Measurements from ENCODE around the gene UBL4B. TPM values are rescaled to one million over a fixed set of nuclear protein-coding genes. Genes with fewer than 3 reads are reported as not detected.

The UBL4B gene
- total and polyA plus RNA-seq, 2 experiments from 2014 or later = not detected

GRCh38 chr1:110119843-110120242 lies 7.6 kb downstream of the UBL4B start:
- H3K9ac ChIP-seq = no peak overlapping the region
- 0 out of 2 replicates have a peak, but pooled peaks cover 3% of the 10 kb centered on the region for H3K27me3 ChIP-seq (replicated peaks; ENCODE audit: insufficient read depth)
- no peaks in the 10 kb centered on the region for H4K20me1 ChIP-seq (ENCODE audit: insufficient read depth)
- DNase-seq = peak; percentile 18
- H3K9me3 ChIP-seq (ENCODE audit: low read depth) = no peaks in the 10 kb centered on the region
- H2AFZ ChIP-seq = no peak overlapping the region
- no peak overlapping the region for H3K4me2 ChIP-seq (ENCODE audit: unreplicated experiment)
- H3K4me1 ChIP-seq (ENCODE audit: insufficient read depth) = peaks cover 12% of the 10 kb centered on the region
- no peaks in the 10 kb centered on the region for H3K9me2 ChIP-seq (ENCODE audit: insufficient read depth)
- no peak for TF ChIP-seq EZH2 (IDR thresholded peaks at IDR 0.05; ENCODE audit: insufficient read depth, poor library complexity, severe bottlenecking)
- TF ChIP-seq EZH2phosphoT487 (IDR thresholded peaks at IDR 0.05; ENCODE audit: insufficient read depth, low read depth) = no peak
- in situ Hi-C loops (cut with MboI) = no loop called here
- peaks cover 16% of the 10 kb centered on the region for H3F3A ChIP-seq (ENCODE audit: insufficient read depth)
- no peaks in the 10 kb centered on the region for H3K36me3 ChIP-seq (ENCODE audit: low read depth)
- WGBS, 2 experiments (ENCODE audit: low coverage in 1 of 2, low lambda C conversion rate in 2 of 2, missing lambda C conversion rate in 2 of 2) = 34 to 54% methylated on average over 2 to 3 of the region's 3 CpGs
- no peak overlapping the region for H3K4me3 ChIP-seq
- H3K27ac ChIP-seq = no peak overlapping the region
- H3K79me2 ChIP-seq (ENCODE audit: insufficient read depth) = no peaks in the 10 kb centered on the region

DNA sequence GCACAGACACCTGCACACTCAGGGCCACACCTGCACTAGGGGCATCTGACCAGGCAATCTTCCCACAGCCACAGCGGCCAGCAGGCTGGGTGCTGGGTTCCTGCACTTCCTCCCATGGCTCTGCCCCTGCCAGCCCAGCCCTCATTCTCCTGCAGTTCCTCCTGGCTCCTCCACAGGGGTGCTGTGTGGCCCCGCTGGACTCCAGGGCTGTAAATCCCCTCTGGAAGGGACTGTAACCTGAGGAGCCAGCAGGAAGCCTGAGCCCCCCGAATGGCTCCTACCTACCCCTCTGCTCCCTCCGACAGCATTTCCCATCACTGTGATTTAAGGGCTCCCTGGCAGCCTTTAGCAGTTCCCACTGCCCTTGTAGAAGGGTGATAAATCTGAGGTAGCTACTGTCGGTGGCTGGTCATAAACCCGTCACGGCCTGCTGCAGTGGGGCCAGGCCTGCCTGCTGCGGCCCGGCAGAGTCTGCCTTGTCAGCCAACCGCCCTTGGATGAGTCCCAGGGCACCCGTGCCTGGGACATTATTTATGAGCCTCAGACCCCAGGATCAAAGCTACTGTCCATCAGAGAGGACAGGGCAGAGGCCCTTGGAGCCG lies 8.8 kb downstream of the UBL4B start:
- Histone ChIP-seq H3K9ac (no peak overlapping the region), H2AFZ (no peak overlapping the region), H4K20me1 (ENCODE audit: insufficient read depth) (no peaks in the 10 kb centered on the region), H3K9me3 (ENCODE audit: low read depth) (no peaks in the 10 kb centered on the region), H3K36me3 (ENCODE audit: low read depth) (no peaks in the 10 kb centered on the region), H3F3A (ENCODE audit: insufficient read depth) (peaks cover 16% of the 10 kb centered on the region), H3K4me3 (no peak overlapping the region), H3K27ac (no peak overlapping the region), H3K79me2 (ENCODE audit: insufficient read depth) (no peaks in the 10 kb centered on the region), H3K27me3 (replicated peaks; ENCODE audit: insufficient read depth) (no peaks in the 10 kb centered on the region), H3K4me2 (ENCODE audit: unreplicated experiment) (no peak overlapping the region), H3K9me2 (ENCODE audit: insufficient read depth) (no peaks in the 10 kb centered on the region), H3K4me1 (ENCODE audit: insufficient read depth) (peaks cover 12% of the 10 kb centered on the region)
- WGBS, 2 experiments (ENCODE audit: low coverage in 1 of 2, low lambda C conversion rate in 2 of 2, missing lambda C conversion rate in 2 of 2) = 15 to 16% methylated on average over 12 of the region's 12 CpGs
- TF ChIP-seq EZH2phosphoT487 (IDR thresholded peaks at IDR 0.05; ENCODE audit: insufficient read depth, low read depth) (no peak), EZH2 (IDR thresholded peaks at IDR 0.05; ENCODE audit: insufficient read depth, poor library complexity, severe bottlenecking) (no peak)
- DNase-seq = no peak
- in situ Hi-C loops (cut with MboI) = no loop called here

DNA sequence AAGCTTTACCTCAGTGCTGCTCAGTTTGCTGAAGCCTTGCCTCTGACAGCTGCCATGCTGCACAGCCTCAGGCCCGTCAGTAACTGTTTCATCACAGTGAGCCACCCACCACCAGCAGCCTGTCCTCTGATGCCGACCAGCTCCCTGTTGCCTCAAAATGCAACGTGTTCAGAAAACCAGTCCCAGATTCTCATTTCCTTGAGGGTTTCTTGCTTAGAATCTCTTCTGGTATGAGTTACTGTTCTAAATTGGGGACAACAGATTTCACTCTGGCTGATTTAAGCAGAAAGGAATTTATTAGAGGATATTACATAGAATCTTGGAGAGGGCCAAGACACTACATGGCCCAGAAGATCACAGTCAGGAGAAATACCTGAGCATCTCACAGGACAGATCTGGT lies 11.0 kb downstream of the UBL4B start:
- H3K4me2 ChIP-seq (ENCODE audit: unreplicated experiment) = peak overlapping the region; percentile 29
- peak overlapping the region; percentile 43 for H3K27ac ChIP-seq
- H3K9me3 ChIP-seq (ENCODE audit: low read depth) = no peaks in the 10 kb centered on the region
- in situ Hi-C loops (cut with MboI) = no loop called here
- H4K20me1 ChIP-seq (ENCODE audit: insufficient read depth) = no peaks in the 10 kb centered on the region
- H3K9ac ChIP-seq = no peak overlapping the region
- peaks cover 12% of the 10 kb centered on the region for H3K4me1 ChIP-seq (ENCODE audit: insufficient read depth)
- TF ChIP-seq EZH2 (IDR thresholded peaks at IDR 0.05; ENCODE audit: insufficient read depth, poor library complexity, severe bottlenecking) = no peak
- TF ChIP-seq EZH2phosphoT487 (IDR thresholded peaks at IDR 0.05; ENCODE audit: insufficient read depth, low read depth) = no peak
- no peaks in the 10 kb centered on the region for H3K27me3 ChIP-seq (replicated peaks; ENCODE audit: insufficient read depth)
- H3K36me3 ChIP-seq (ENCODE audit: low read depth) = no peaks in the 10 kb centered on the region
- H3K9me2 ChIP-seq (ENCODE audit: insufficient read depth) = no peaks in the 10 kb centered on the region
- H3F3A ChIP-seq (ENCODE audit: insufficient read depth) = peaks cover 16% of the 10 kb centered on the region
- no peaks in the 10 kb centered on the region for H3K79me2 ChIP-seq (ENCODE audit: insufficient read depth)
- peak overlapping the region; percentile 27; the same call in 1 of the 2 replicates for H2AFZ ChIP-seq
- peak; percentile 67 for DNase-seq
- WGBS, 2 experiments (ENCODE audit: low coverage in 1 of 2, low lambda C conversion rate in 2 of 2, missing lambda C conversion rate in 2 of 2) = 3 to 4% methylated on average over 3 of the region's 3 CpGs
- 0 out of 2 replicates have a peak overlapping the region, but pooled peaks have one; percentile 25 for H3K4me3 ChIP-seq

GRCh38 chr1:110125810-110126209 lies 13.6 kb downstream of the UBL4B start:
- Histone ChIP-seq H2AFZ (no peak overlapping the region), H3K9me2 (ENCODE audit: insufficient read depth) (no peaks in the 10 kb centered on the region), H3K9me3 (ENCODE audit: low read depth) (no peaks in the 10 kb centered on the region), H3K9ac (no peak overlapping the region), H4K20me1 (ENCODE audit: insufficient read depth) (no peaks in the 10 kb centered on the region), H3F3A (ENCODE audit: insufficient read depth) (peaks cover 16% of the 10 kb centered on the region), H3K4me1 (ENCODE audit: insufficient read depth) (peaks cover 12% of the 10 kb centered on the region), H3K27ac (no peak overlapping the region), H3K36me3 (ENCODE audit: low read depth) (no peaks in the 10 kb centered on the region), H3K4me3 (no peak overlapping the region), H3K27me3 (replicated peaks; ENCODE audit: insufficient read depth) (peaks cover 8% of the 10 kb centered on the region), H3K4me2 (ENCODE audit: unreplicated experiment) (no peak overlapping the region), H3K79me2 (ENCODE audit: insufficient read depth) (no peaks in the 10 kb centered on the region)
- in situ Hi-C loops (cut with MboI) = no loop called here
- TF ChIP-seq EZH2 (IDR thresholded peaks at IDR 0.05; ENCODE audit: insufficient read depth, poor library complexity, severe bottlenecking) (no peak), EZH2phosphoT487 (IDR thresholded peaks at IDR 0.05; ENCODE audit: insufficient read depth, low read depth) (no peak)
- WGBS, 2 experiments (ENCODE audit: low coverage in 1 of 2, low lambda C conversion rate in 2 of 2, missing lambda C conversion rate in 2 of 2) = 88 to 89% methylated on average over 4 of the region's 4 CpGs
- DNase-seq = no peak
